T-helper 22 cell (primary cell): ENCODE measurements around the gene CNTNAP2.

Source experiments
- DNase-seq: peaks from one replicate; pipeline ENCODE4 v3.0.0-alpha.2; 2020; ENCODE audit warnings: low read depth

The CNTNAP2 gene

GRCh38 chr7:146690987-146691386 lies 574.4 kb downstream of the CNTNAP2 start:
- no peak for DNase-seq

GRCh38 chr7:146698995-146699610 lies 582.5 kb downstream of the CNTNAP2 start:
- no peak for DNase-seq

- DNase-seq: no peak
Observed at GRCh38 chr7:146700015-146700560, 583.5 kb downstream of the CNTNAP2 start.

GRCh38 chr7:146701166-146701565 lies 584.6 kb downstream of the CNTNAP2 start:
- no peak for DNase-seq

- no peak for DNase-seq
Observed at GRCh38 chr7:146702898-146703297, 586.3 kb downstream of the CNTNAP2 start.

- DNase-seq: no peak
Observed at GRCh38 chr7:146709451-146710027, 592.9 kb downstream of the CNTNAP2 start.

- no peak for DNase-seq
Observed at GRCh38 chr7:146713205-146713604, 596.6 kb downstream of the CNTNAP2 start.

GRCh38 chr7:146713934-146714333 lies 597.3 kb downstream of the CNTNAP2 start:
- DNase-seq: no peak

GRCh38 chr7:146720195-146720594 lies 603.6 kb downstream of the CNTNAP2 start:
- DNase-seq: no peak

- no peak for DNase-seq
Observed at GRCh38 chr7:146722986-146723385, 606.4 kb downstream of the CNTNAP2 start.

GRCh38 chr7:146725520-146725919 lies 608.9 kb downstream of the CNTNAP2 start:
- DNase-seq: no peak

- no peak for DNase-seq
Observed at GRCh38 chr7:146728141-146728540, 611.5 kb downstream of the CNTNAP2 start.

- DNase-seq: no peak
Observed at GRCh38 chr7:146728611-146729010, 612.0 kb downstream of the CNTNAP2 start.

- no peak for DNase-seq
Observed at GRCh38 chr7:146731185-146731584, 614.6 kb downstream of the CNTNAP2 start.

GRCh38 chr7:146735992-146736391 lies 619.4 kb downstream of the CNTNAP2 start:
- no peak for DNase-seq

GRCh38 chr7:146736446-146737190 lies 620.0 kb downstream of the CNTNAP2 start:
- DNase-seq: no peak

- DNase-seq: no peak
Observed at GRCh38 chr7:146740039-146740438, 623.4 kb downstream of the CNTNAP2 start.

- DNase-seq: no peak
Observed at GRCh38 chr7:146741911-146742310, 625.3 kb downstream of the CNTNAP2 start.

GRCh38 chr7:146754385-146754784 lies 637.8 kb downstream of the CNTNAP2 start:
- DNase-seq: no peak

- DNase-seq: no peak
Observed at GRCh38 chr7:146755585-146755984, 639.0 kb downstream of the CNTNAP2 start.

- no peak for DNase-seq
Observed at GRCh38 chr7:146764458-146764857, 647.9 kb downstream of the CNTNAP2 start.

GRCh38 chr7:146768957-146769356 lies 652.4 kb downstream of the CNTNAP2 start:
- DNase-seq: no peak

- no peak for DNase-seq
Observed at GRCh38 chr7:146772601-146773000, 656.0 kb downstream of the CNTNAP2 start.
